ENCODE measurements around the gene HRK.

The HRK gene

GRCh38 chr12:116839287-116839830 lies 41.9 kb downstream of the HRK start:
- no peak for DNase-seq (ENCODE audit: low read depth, low spot score)
- H3K4me3 ChIP-seq (ENCODE audit: low read depth, low read length): no peak overlapping the region
- in situ Hi-C loops (cut with HindIII; ENCODE audit: low sequenced_read_pairs): no loop called here
- no peak for TF ChIP-seq CTCF (IDR thresholded peaks at IDR 0.05; ENCODE audit: low read depth, low read length)

- in situ Hi-C loops (cut with HindIII; ENCODE audit: low sequenced_read_pairs): no loop called here
- no peak for TF ChIP-seq CTCF (IDR thresholded peaks at IDR 0.05; ENCODE audit: low read depth, low read length)
- DNase-seq (ENCODE audit: low read depth, low spot score): no peak
- H3K4me3 ChIP-seq (ENCODE audit: low read depth, low read length): no peak overlapping the region
Observed at GRCh38 chr12:116838365-116838764, 42.9 kb downstream of the HRK start.

DNA sequence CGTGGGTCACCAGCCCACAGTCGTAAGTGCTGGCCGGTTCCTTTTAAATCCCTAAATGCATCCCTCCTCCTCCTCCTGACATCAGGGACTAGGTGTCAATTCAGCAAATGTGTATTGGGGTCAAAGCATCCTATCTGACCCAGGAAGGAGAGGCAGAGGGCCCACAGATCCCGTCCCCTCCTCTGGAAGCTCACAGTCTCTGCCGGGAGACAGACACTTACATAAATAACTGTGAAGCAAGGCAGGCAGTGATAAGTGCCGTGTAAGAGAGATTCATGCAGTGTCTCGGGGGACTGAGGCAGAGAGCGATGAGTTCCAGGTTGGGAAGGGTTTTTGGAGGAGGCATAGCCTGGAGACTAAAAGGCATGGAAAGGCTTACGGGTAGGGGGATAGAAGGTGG lies 44.1 kb downstream of the HRK start:
- no peak overlapping the region for H3K4me3 ChIP-seq (ENCODE audit: low read depth, low read length)
- DNase-seq (ENCODE audit: low read depth, low spot score): no peak
- TF ChIP-seq CTCF (IDR thresholded peaks at IDR 0.05; ENCODE audit: low read depth, low read length): no peak
- in situ Hi-C loops (cut with HindIII; ENCODE audit: low sequenced_read_pairs): no loop called here

GRCh38 chr12:116835484-116835883 lies 45.8 kb downstream of the HRK start:
- in situ Hi-C loops (cut with HindIII; ENCODE audit: low sequenced_read_pairs): no loop called here
- no peak overlapping the region for H3K4me3 ChIP-seq (ENCODE audit: low read depth, low read length)
- DNase-seq (ENCODE audit: low read depth, low spot score): no peak
- no peak for TF ChIP-seq CTCF (IDR thresholded peaks at IDR 0.05; ENCODE audit: low read depth, low read length)

GRCh38 chr12:116833474-116833873 lies 47.8 kb downstream of the HRK start:
- in situ Hi-C loops (cut with HindIII; ENCODE audit: low sequenced_read_pairs): no loop called here
- TF ChIP-seq CTCF (IDR thresholded peaks at IDR 0.05; ENCODE audit: low read depth, low read length): no peak
- no peak for DNase-seq (ENCODE audit: low read depth, low spot score)
- H3K4me3 ChIP-seq (ENCODE audit: low read depth, low read length): no peak overlapping the region

GRCh38 chr12:116832353-116832752 lies 48.9 kb downstream of the HRK start:
- in situ Hi-C loops (cut with HindIII; ENCODE audit: low sequenced_read_pairs): no loop called here
- TF ChIP-seq CTCF (IDR thresholded peaks at IDR 0.05; ENCODE audit: low read depth, low read length): no peak

DNA sequence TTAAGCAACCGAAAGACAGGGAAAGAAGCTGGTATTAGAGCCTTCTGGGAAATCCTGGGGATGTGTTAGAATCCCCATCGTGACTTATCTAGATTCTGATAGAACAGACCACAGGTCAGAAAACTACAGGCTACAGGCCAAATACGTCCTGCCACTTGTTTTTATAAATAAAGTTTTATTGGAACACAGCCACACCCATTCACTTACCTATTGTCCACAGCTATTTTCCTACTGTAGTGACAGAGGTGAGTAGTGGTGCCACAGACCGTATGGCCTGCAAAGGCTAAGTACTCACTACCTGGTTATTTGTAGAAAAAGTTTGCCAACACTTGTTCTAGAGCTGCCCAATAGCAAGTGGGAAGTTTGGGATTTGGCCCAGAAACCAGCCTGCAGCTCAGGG lies 53.8 kb downstream of the HRK start:
- in situ Hi-C loops (cut with HindIII; ENCODE audit: low sequenced_read_pairs): no loop called here
- no peak for TF ChIP-seq CTCF (IDR thresholded peaks at IDR 0.05; ENCODE audit: low read depth, low read length)
- no peak for DNase-seq (ENCODE audit: low read depth, low spot score)

More at GRCh38 chr12:116832353-116832752, 48.9 kb downstream of the HRK start:
- H3K4me3 ChIP-seq (ENCODE audit: low read depth, low read length): no peak overlapping the region
- no peak for DNase-seq (ENCODE audit: low read depth, low spot score)

More for the DNA sequence above, 53.8 kb downstream of the HRK start:
- no peak overlapping the region for H3K4me3 ChIP-seq (ENCODE audit: low read depth, low read length)

Measured in astrocyte of the spinal cord (primary cell).